B cell (primary cell): ENCODE results near the gene BPIFB3. TPM values are rescaled to one million over a fixed set of nuclear protein-coding genes. Genes with fewer than 3 reads are reported as not detected.

Experiments used
- ATAC-seq: fragments of 200-7000 bp; cut with Tn5 transposase; one replicate; pipeline ENCODE4 v1.10.0; 2021; ENCODE audit warnings: low read depth, mild to moderate bottlenecking, moderate number of reproducible peaks, moderate library complexity
- CTCF ChIA-PET: fragments of 350-600 bp; sonication (Branson Sonifier 250); formaldehyde crosslinking; loops from one replicate; lab custom pipeline; 2021; ENCODE audit warnings: antibody characterized with exemption, inconsistent platforms; lab: Charles Lee
- POLR2A ChIA-PET: fragments of 350-600 bp; sonication (Branson Sonifier 250); formaldehyde crosslinking; loops from one replicate; lab custom pipeline; 2021; ENCODE audit warnings: antibody characterized with exemption; lab: Charles Lee
- DNase-seq: peaks from one replicate; pipeline ENCODE4 v3.0.0; 2013
- H2AFZ ChIP-seq: 2 replicates; pipeline ENCODE4 v1.6.1; 2012; ENCODE audit warnings: mild to moderate bottlenecking, low read depth, low read length; ENCODE audit not compliant: insufficient read depth, poor library complexity, severe bottlenecking
- H3K27ac ChIP-seq, 2 donors: 1 replicate in 1 of 2; 2 replicates in 1 of 2; pipeline ENCODE4 v1.5.1; 2012 to 2013; ENCODE audit warnings: low read length in 2 of 2, mild to moderate bottlenecking in 2 of 2, moderate library complexity in 1 of 2
- H3K27me3 ChIP-seq, 4 experiments: fragments of 200-600 bp in 1 of 4; sonication (generic) in 1 of 4; replicated peaks in 1 of 4; 1 replicate in 2 of 4; 2 replicates in 2 of 4; pipeline versions ENCODE4 v1.6.1 to v1.7.0; 2013 to 2016; ENCODE audit warnings: low read length in 3 of 4, mild to moderate bottlenecking in 2 of 4, mixed read lengths in 1 of 4, moderate library complexity in 1 of 4; ENCODE audit not compliant: insufficient read depth in 4 of 4, control insufficient read depth in 3 of 4; ENCODE audit errors: control extremely low read depth in 1 of 4
- H3K36me3 ChIP-seq, 2 experiments: replicated peaks in 1 of 2; 1 replicate in 1 of 2; 2 replicates in 1 of 2; pipeline versions ENCODE4 v1.6.1 to v1.7.1; 2013; ENCODE audit warnings: low read length in 1 of 2; ENCODE audit not compliant: insufficient read depth in 2 of 2, control insufficient read depth in 1 of 2; ENCODE audit errors: control extremely low read depth in 1 of 2, extremely low read depth in 1 of 2
- H3K4me1 ChIP-seq, 2 donors: fragments of 200-600 bp in 1 of 2; sonication (generic) in 1 of 2; 1 replicate in 1 of 2; 2 replicates in 1 of 2; pipeline versions ENCODE4 v1.5.1 to v1.6.1; 2013 to 2017; ENCODE audit warnings: low read length in 2 of 2; ENCODE audit not compliant: control insufficient read depth in 2 of 2, insufficient read depth in 2 of 2
- H3K4me2 ChIP-seq: replicated peaks from 2 replicates; pipeline ENCODE3; 2012; ENCODE audit warnings: mild to moderate bottlenecking, low read depth, low read length; ENCODE audit not compliant: poor library complexity, severe bottlenecking
- H3K4me3 ChIP-seq, 5 experiments: fragments of 200-600 bp in 1 of 5; sonication (generic) in 1 of 5; 1 replicate in 3 of 5; 2 replicates in 2 of 5; pipeline versions ENCODE4 v1.5.1 to v1.7.0; 2011 to 2016; ENCODE audit warnings: low read length in 4 of 5, mild to moderate bottlenecking in 4 of 5, low read depth in 2 of 5, control low read depth in 1 of 5, moderate library complexity in 1 of 5; ENCODE audit not compliant: insufficient read depth in 1 of 5; ENCODE audit errors: control extremely low read depth in 1 of 5, extremely low read depth in 1 of 5
- H3K79me2 ChIP-seq: fragments of 200-600 bp; sonication (generic); one replicate; pipeline ENCODE4 v1.6.0; 2016; ENCODE audit warnings: low read length; ENCODE audit not compliant: control insufficient read depth, insufficient read depth
- H3K9ac ChIP-seq: fragments of 200-600 bp; sonication (generic); 2 replicates; pipeline ENCODE4 v1.6.1; 2017; ENCODE audit warnings: mild to moderate bottlenecking, low read length, moderate library complexity
- H3K9me3 ChIP-seq, 3 donors: one replicate each; pipeline versions ENCODE4 v1.6.1 to v1.7.1; 2013; ENCODE audit warnings: low read length in 2 of 3; ENCODE audit not compliant: control insufficient read depth in 2 of 3, insufficient read depth in 1 of 3; ENCODE audit errors: control extremely low read depth in 1 of 3
- H4K20me1 ChIP-seq: 2 replicates; pipeline ENCODE4 v1.6.0; 2012; ENCODE audit warnings: mild to moderate bottlenecking, low read length; ENCODE audit not compliant: insufficient read depth, control insufficient read depth, poor library complexity, severe bottlenecking
- H3K27ac Mint-ChIP-seq: one replicate; pipeline ENCODE4 v1.8.0; 2021; ENCODE audit warnings: mixed read lengths
- H3K27me3 Mint-ChIP-seq: one replicate; pipeline ENCODE4 v1.8.0; 2021; ENCODE audit warnings: mixed read lengths
- H3K4me1 Mint-ChIP-seq: one replicate; pipeline ENCODE4 v1.8.0; 2021; ENCODE audit warnings: mixed read lengths
- H3K4me3 Mint-ChIP-seq: one replicate; pipeline ENCODE4 v1.8.0; 2021; ENCODE audit warnings: mixed read lengths
- H3K9me3 Mint-ChIP-seq: one replicate; pipeline ENCODE4 v1.8.0; 2022; ENCODE audit warnings: mixed read lengths; ENCODE audit not compliant: insufficient read depth
- CTCF ChIP-seq: fragments of 200-600 bp; IDR thresholded peaks from one replicate; pipeline ENCODE4 v1.8.0; 2022; ENCODE audit warnings: antibody characterized with exemption, mild to moderate bottlenecking
- EZH2 ChIP-seq: IDR thresholded peaks from 2 replicates; pipeline ENCODE4 v1.6.1; 2012; ENCODE audit warnings: borderline replicate concordance, low read depth, mild to moderate bottlenecking, moderate library complexity, low read length; ENCODE audit not compliant: insufficient read depth, poor library complexity, severe bottlenecking
- WGBS: methylation state at CpG from one replicate; pipeline ENCODE4 v1.1.5; 2013; ENCODE audit warnings: missing lambda C conversion rate; ENCODE audit not compliant: insufficient coverage; 5-methylcytosine and 5-hydroxymethylcytosine counted together
- intact Hi-C: fragments of 100-400 bp; cut with micrococcal nuclease; formaldehyde crosslinking; loops from one replicate; pipeline ENCODE4 v1.10.0; 2022
- polyA plus RNA-seq: library from polyadenylated mRNA; depleted of rRNA; stranded (reverse); fragments of >200 nt; gene quantifications from 2 replicates; pipeline ENCODE4 v1.2.3, GENCODE V29; 2012
- total RNA-seq, 2 donors: library from RNA; stranded (reverse); fragments of 120-200 nt in 1 of 2; gene quantifications; 1 replicate in 1 of 2; 2 replicates in 1 of 2; pipeline versions ENCODE4 v1.2.3 to v1.2.4, GENCODE V29; 2013 to 2022

The BPIFB3 gene
- total and polyA plus RNA-seq, 2 donors (not counting 1 experiment from before 2014, with no cell fraction given) = not detected

DNA sequence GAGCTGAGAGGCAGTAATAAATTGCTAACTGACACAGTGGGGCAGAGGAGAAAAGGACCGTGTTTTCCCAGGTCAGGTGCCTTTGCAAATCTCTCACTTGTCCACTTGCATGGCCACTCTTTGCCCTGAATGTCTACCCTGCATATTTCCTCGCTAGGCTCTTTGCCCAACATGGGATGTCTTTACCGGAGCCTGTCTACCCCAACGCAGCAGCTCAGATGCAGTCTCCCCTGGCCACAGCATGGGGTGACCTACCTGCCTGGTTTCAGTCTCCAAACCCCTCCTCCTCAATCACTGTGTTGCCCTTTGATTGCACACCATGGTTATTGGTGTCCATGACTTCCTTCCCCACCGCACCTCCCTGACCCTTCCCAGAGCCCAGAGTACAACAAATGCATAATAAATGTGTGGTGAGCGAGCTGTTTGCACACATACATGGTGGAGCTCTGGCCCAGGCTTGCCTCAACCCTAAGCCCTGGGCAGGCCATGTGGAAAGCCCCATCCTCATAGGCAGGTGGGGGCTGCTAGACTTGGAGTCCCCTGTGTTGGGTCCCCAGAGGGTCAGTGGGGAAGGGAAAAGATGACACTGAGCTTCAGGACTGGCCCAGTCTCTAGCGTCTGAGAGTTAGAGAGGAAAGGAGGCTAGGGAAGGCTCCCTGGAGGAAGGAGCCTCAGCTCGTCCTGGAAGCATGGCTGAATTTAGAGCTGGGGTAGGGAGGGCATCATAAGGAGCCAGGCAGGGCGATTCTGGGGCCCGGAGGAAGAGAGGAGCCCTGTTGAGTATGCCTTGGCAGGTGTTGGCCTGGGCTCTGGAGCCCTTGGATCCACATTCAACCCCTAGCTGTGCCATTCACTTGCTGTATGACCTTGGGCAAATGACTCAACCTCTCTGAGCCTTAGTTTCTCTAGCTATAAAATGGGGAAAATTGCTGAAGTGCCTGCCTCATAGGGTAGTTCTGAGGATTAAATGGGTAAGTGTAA is 26.6 kb upstream of the BPIFB3 start:
- Histone ChIP-seq H3K9me3 (no peaks in the 10 kb centered on the region), H3K4me3 (no peak overlapping the region), H2AFZ (no peak overlapping the region), H3K4me2 (no peak overlapping the region), H3K36me3 (no peaks in the 10 kb centered on the region), H3K79me2 (no peaks in the 10 kb centered on the region), H3K27ac (no peak overlapping the region), H3K9ac (no peak overlapping the region), H4K20me1 (no peaks in the 10 kb centered on the region), H3K27me3 (peaks cover 0 to 4% (median 0%) of the 10 kb centered on the region in 4 experiments), H3K4me1 (no peaks in the 10 kb centered on the region)
- POLR2A ChIA-PET = no interaction called here
- no peak overlapping the region for H3K27ac Mint-ChIP-seq
- H3K27me3 Mint-ChIP-seq = no peaks in the 10 kb centered on the region
- no peaks in the 10 kb centered on the region for H3K9me3 Mint-ChIP-seq
- no peak for TF ChIP-seq EZH2
- no peak for TF ChIP-seq CTCF
- ATAC-seq (no peak), DNase-seq (no peak)
- CTCF ChIA-PET = no interaction called here
- H3K4me1 Mint-ChIP-seq = no peaks in the 10 kb centered on the region
- 92% methylated on average over 7 of the region's 10 CpGs for WGBS
- no peak overlapping the region for H3K4me3 Mint-ChIP-seq
- intact Hi-C loops = no loop called here
